H1 (cell line): ENCODE results near the gene CCDC91. TPM values are rescaled to one million over a fixed set of nuclear protein-coding genes. Genes with fewer than 3 reads are reported as not detected.

Experiments
- CTCF ChIA-PET: fragments of 300-600 bp; sonication (Branson Sonifier 250); formaldehyde crosslinking; loops from one replicate; lab custom pipeline; 2021; ENCODE audit not compliant: partially characterized antibody; lab: Charles Lee
- POLR2A ChIA-PET: fragments of 300-600 bp; sonication (Branson Sonifier 250); formaldehyde crosslinking; loops from one replicate; lab custom pipeline; 2021; ENCODE audit warnings: inconsistent platforms; ENCODE audit not compliant: partially characterized antibody; lab: Charles Lee
- DNase-seq, 2 experiments: peaks; one replicate each; pipeline versions ENCODE4 v3.0.0 to v3.0.0-alpha.2; 2010 to 2022; ENCODE audit warnings: low spot score in 2 of 2, low read depth in 1 of 2, mixed read lengths in 1 of 2
- FAIRE-seq: peaks from 2 replicates; lab custom pipeline; 2011; peaks lifted over from hg19 to GRCh38; lab: Jason Lieb, UNC
- H2AFZ ChIP-seq: 2 replicates; pipeline ENCODE4 v1.8.1; 2012; ENCODE audit warnings: low read length, inconsistent platforms
- H2AK5ac ChIP-seq: 2 replicates; pipeline ENCODE4 v1.6.1; 2013; ENCODE audit warnings: low read depth, low read length
- H2BK120ac ChIP-seq: replicated peaks from 2 replicates; pipeline ENCODE3; 2013; ENCODE audit warnings: low read depth, low read length, inconsistent platforms
- H2BK12ac ChIP-seq: 2 replicates; pipeline ENCODE4 v1.6.1; 2013; ENCODE audit warnings: low read depth, low read length
- H2BK15ac ChIP-seq: 2 replicates; pipeline ENCODE4 v1.6.1; 2013; ENCODE audit warnings: low read length
- H2BK20ac ChIP-seq: 2 replicates; pipeline ENCODE4 v1.6.1; 2013; ENCODE audit warnings: low read length
- H2BK5ac ChIP-seq: 2 replicates; pipeline ENCODE4 v1.6.1; 2013; ENCODE audit warnings: low read depth, low read length
- H3K14ac ChIP-seq: 2 replicates; pipeline ENCODE4 v1.6.1; 2013; ENCODE audit warnings: inconsistent platforms; ENCODE audit not compliant: insufficient read length
- H3K18ac ChIP-seq: 2 replicates; pipeline ENCODE4 v1.6.1; 2013; ENCODE audit warnings: low read length; ENCODE audit errors: extremely low read depth
- H3K23ac ChIP-seq: 2 replicates; pipeline ENCODE4 v1.6.1; 2013; ENCODE audit warnings: inconsistent platforms; ENCODE audit not compliant: insufficient read length
- H3K23me2 ChIP-seq: 2 replicates; pipeline ENCODE4 v1.6.1; 2013; ENCODE audit warnings: low read depth, low read length
- H3K27ac ChIP-seq: 2 replicates; pipeline ENCODE4 v1.6.1; 2011; ENCODE audit warnings: low read depth, low read length, inconsistent platforms
- H3K27me3 ChIP-seq, 4 experiments: replicated peaks in 1 of 4; 1 replicate in 1 of 4; 2 replicates in 3 of 4; pipeline versions ENCODE4 v1.6.1 to v1.8.1; 2011 to 2013; ENCODE audit warnings: low read length in 3 of 4, mild to moderate bottlenecking in 3 of 4, inconsistent platforms in 2 of 4, mixed read lengths in 2 of 4, moderate library complexity in 1 of 4; ENCODE audit not compliant: control insufficient read depth in 3 of 4, insufficient read depth in 3 of 4; ENCODE audit errors: extremely low read depth in 1 of 4
- H3K36me3 ChIP-seq, 4 experiments: 2 replicates each; pipeline versions ENCODE4 v1.6.1 to v1.8.1; 2011 to 2013; ENCODE audit warnings: mild to moderate bottlenecking in 4 of 4, low read length in 3 of 4, moderate library complexity in 2 of 4, control low read depth in 1 of 4, inconsistent platforms in 1 of 4; ENCODE audit not compliant: insufficient read depth in 4 of 4, control insufficient read depth in 2 of 4
- H3K4ac ChIP-seq: replicated peaks from 2 replicates; pipeline ENCODE3; 2013; ENCODE audit warnings: low read length, low read depth, mixed read lengths, inconsistent platforms; ENCODE audit not compliant: insufficient read length
- H3K4me1 ChIP-seq, 4 experiments: replicated peaks in 1 of 4; 1 replicate in 1 of 4; 2 replicates in 3 of 4; pipeline versions ENCODE4 v1.6.1 to v1.8.1; 2011 to 2013; ENCODE audit warnings: low read length in 3 of 4, inconsistent platforms in 2 of 4, mixed read lengths in 1 of 4; ENCODE audit not compliant: insufficient read depth in 4 of 4, control insufficient read depth in 3 of 4
- H3K4me2 ChIP-seq, 2 experiments: 2 replicates each; pipeline versions ENCODE4 v1.6.1 to v1.8.1; 2011 to 2013; ENCODE audit warnings: low read depth in 2 of 2, low read length in 2 of 2, control low read depth in 1 of 2, inconsistent platforms in 1 of 2, mild to moderate bottlenecking in 1 of 2; ENCODE audit not compliant: insufficient read depth in 1 of 2
- H3K4me3 ChIP-seq, 4 experiments: fragments of 200-600, 300-600 bp in 1 of 4; sonication (generic), shearing (Covaris generic), sonication (Bioruptor Twin) in 1 of 4; 2 replicates each; pipeline versions ENCODE4 v1.5.1 to v1.8.1; 2011 to 2016; ENCODE audit warnings: low read length in 4 of 4, low read depth in 3 of 4, control low read depth in 2 of 4, inconsistent platforms in 2 of 4, mild to moderate bottlenecking in 2 of 4, mixed read lengths in 1 of 4, moderate library complexity in 1 of 4; ENCODE audit not compliant: insufficient read depth in 2 of 4; ENCODE audit errors: extremely low read depth in 1 of 4
- H3K56ac ChIP-seq: replicated peaks from 2 replicates; pipeline ENCODE3; 2013; ENCODE audit warnings: low read depth, mild to moderate bottlenecking, mixed read lengths, low read length, inconsistent platforms; ENCODE audit not compliant: insufficient read length
- H3K79me1 ChIP-seq: 2 replicates; pipeline ENCODE4 v1.6.1; 2013; ENCODE audit warnings: low read depth, low read length, control low read depth
- H3K79me2 ChIP-seq, 2 experiments: 2 replicates each; pipeline versions ENCODE4 v1.6.1 to v1.8.1; 2012 to 2013; ENCODE audit warnings: low read length in 2 of 2, mild to moderate bottlenecking in 2 of 2, inconsistent platforms in 1 of 2; ENCODE audit not compliant: insufficient read depth in 2 of 2, control insufficient read depth in 1 of 2
- H3K9ac ChIP-seq, 4 experiments: replicated peaks in 1 of 4; 1 replicate in 1 of 4; 2 replicates in 3 of 4; pipeline versions ENCODE4 v1.6.1 to v1.8.1; 2011 to 2013; ENCODE audit warnings: low read depth in 3 of 4, low read length in 3 of 4, control low read depth in 2 of 4, mild to moderate bottlenecking in 2 of 4, moderate library complexity in 2 of 4, inconsistent platforms in 1 of 4; ENCODE audit errors: extremely low read depth in 1 of 4
- H3K9me3 ChIP-seq, 2 experiments: 2 replicates each; pipeline versions ENCODE4 v1.6.1 to v1.8.1; 2012 to 2013; ENCODE audit warnings: mild to moderate bottlenecking in 2 of 2, moderate library complexity in 2 of 2, control low read depth in 1 of 2, inconsistent platforms in 1 of 2, low read depth in 1 of 2, low read length in 1 of 2, mixed read lengths in 1 of 2; ENCODE audit not compliant: insufficient read depth in 2 of 2
- H4K20me1 ChIP-seq, 2 experiments: replicated peaks in 1 of 2; 2 replicates each; pipeline versions ENCODE3 to v1.8.1; 2011 to 2013; ENCODE audit warnings: inconsistent platforms in 2 of 2, low read length in 2 of 2, mild to moderate bottlenecking in 1 of 2; ENCODE audit not compliant: insufficient read depth in 2 of 2, control insufficient read depth in 1 of 2
- H4K5ac ChIP-seq: 2 replicates; pipeline ENCODE4 v1.6.1; 2013; ENCODE audit warnings: low read length, low read depth, mixed read lengths, inconsistent platforms; ENCODE audit not compliant: insufficient read length
- H4K8ac ChIP-seq: 2 replicates; pipeline ENCODE4 v1.8.0; 2013; ENCODE audit warnings: mild to moderate bottlenecking, moderate library complexity, low read length, inconsistent platforms; ENCODE audit not compliant: insufficient read depth; ENCODE audit errors: extremely low read depth
- H4K91ac ChIP-seq: replicated peaks from 2 replicates; pipeline ENCODE3; 2013; ENCODE audit warnings: low read length, mixed read lengths, inconsistent platforms; ENCODE audit not compliant: insufficient read length
- BRCA1 ChIP-seq: IDR thresholded peaks from 2 replicates; pipeline ENCODE4 v1.6.1; 2012; ENCODE audit warnings: low read depth, low read length, improper control_type of control experiment
- CBX8 ChIP-seq: fragments of 300-800, 300-1000 bp; sonication (generic); IDR thresholded peaks from 2 replicates; pipeline ENCODE4 v1.7.1; 2016; ENCODE audit warnings: low read depth, low read length, borderline replicate concordance
- CEBPB ChIP-seq: IDR thresholded peaks from 2 replicates; pipeline ENCODE4 v1.6.1; 2012; ENCODE audit warnings: low read depth, low read length
- GTF2F1 ChIP-seq: IDR thresholded peaks from 2 replicates; pipeline ENCODE4 v1.6.1; 2012; ENCODE audit warnings: low read depth, low read length, improper control_type of control experiment, borderline replicate concordance
- KDM5A ChIP-seq: fragments of 200-600 bp; IDR thresholded peaks from 2 replicates; pipeline ENCODE4 v1.7.1; 2012; ENCODE audit warnings: mild to moderate bottlenecking, low read length, inconsistent platforms, mixed read lengths
- NRF1 ChIP-seq: IDR thresholded peaks from 2 replicates; pipeline ENCODE4 v1.6.1; 2011; ENCODE audit warnings: mild to moderate bottlenecking, low read depth, low read length, improper control_type of control experiment
- POU5F1 ChIP-seq: IDR thresholded peaks from 2 replicates; pipeline ENCODE4 v1.6.1; 2011; ENCODE audit warnings: low read depth, mild to moderate bottlenecking, low read length, moderate library complexity
- RNF2 ChIP-seq: fragments of 200-900, 300-1000 bp; sonication (generic); IDR thresholded peaks from 2 replicates; pipeline ENCODE4 v1.7.1; 2016; ENCODE audit warnings: borderline replicate concordance, low read depth, mild to moderate bottlenecking, antibody characterized with exemption, low read length; ENCODE audit not compliant: poor library complexity, severe bottlenecking; ENCODE audit errors: missing control alignments
- SIRT6 ChIP-seq: IDR thresholded peaks from one replicate; pipeline ENCODE4 v1.7.1; 2012; ENCODE audit warnings: low read length, inconsistent platforms
- SP1 ChIP-seq: IDR thresholded peaks from 2 replicates; pipeline ENCODE4 v1.6.1; 2011; ENCODE audit warnings: low read depth, low read length
- TBP ChIP-seq: IDR thresholded peaks from 2 replicates; pipeline ENCODE4 v1.6.1; 2011; ENCODE audit warnings: low read depth, low read length, improper control_type of control experiment
- TCF12 ChIP-seq: IDR thresholded peaks from 2 replicates; pipeline ENCODE4 v1.6.1; 2011; ENCODE audit warnings: low read depth, mild to moderate bottlenecking, low read length
- ZNF274 ChIP-seq: IDR thresholded peaks from 2 replicates; pipeline ENCODE4 v1.7.0; 2012; ENCODE audit warnings: low read length, borderline replicate concordance; ENCODE audit errors: extremely low read depth
- WGBS, 2 experiments: shearing (Covaris generic) in 1 of 2; methylation state at CpG; one replicate each; pipeline versions ENCODE4 v1.1.6 to v1.1.7; 2013 to 2015; ENCODE audit warnings: low lambda C conversion rate in 2 of 2, mixed read lengths in 2 of 2, inconsistent platforms in 1 of 2, low coverage in 1 of 2, missing lambda C conversion rate in 1 of 2; ENCODE audit not compliant: insufficient replicate concordance in 2 of 2, insufficient coverage in 1 of 2, insufficient read length in 1 of 2; ENCODE audit errors: extremely low coverage in 1 of 2, missing lambda C conversion rate in 1 of 2; 5-methylcytosine and 5-hydroxymethylcytosine counted together
- polyA plus RNA-seq, 7 experiments: library from polyadenylated mRNA; depleted of rRNA in 3 of 7; stranded (reverse) in 5 of 7; unstranded in 2 of 7; fragments of >200 nt in 5 of 7; fragments of 200-250 nt in 2 of 7; gene quantifications; 1 replicate in 5 of 7; 2 replicates in 1 of 7; 4 replicates in 1 of 7; pipeline versions ENCODE4 v1.2.1 to v1.2.3, GENCODE V29; 2011 to 2013; ENCODE audit warnings: missing spikeins in 2 of 7, mixed read lengths in 2 of 7
- total RNA-seq: library from RNA; stranded (reverse); fragmentation: NEBNext Ultra II Directional; extraction: Animal tissue kit (Norgen Biotek cat#: 25700); gene quantifications from 2 replicates; pipeline ENCODE4 v1.2.1, GENCODE V29; 2021
- TF ChIP-seq, protein P1 (sequence below): IDR thresholded peaks from 2 replicates; pipeline ENCODE4 v1.6.1; 2011; ENCODE audit warnings: low read depth, mild to moderate bottlenecking, low read length; ENCODE audit not compliant: insufficient read depth

CCDC91 gene
- total and polyA plus RNA-seq, 2 of the 8 experiments (the other 6 are each of a cell fraction or from before 2014, with no cell fraction given): 8.6 to 23.1 TPM

DNA sequence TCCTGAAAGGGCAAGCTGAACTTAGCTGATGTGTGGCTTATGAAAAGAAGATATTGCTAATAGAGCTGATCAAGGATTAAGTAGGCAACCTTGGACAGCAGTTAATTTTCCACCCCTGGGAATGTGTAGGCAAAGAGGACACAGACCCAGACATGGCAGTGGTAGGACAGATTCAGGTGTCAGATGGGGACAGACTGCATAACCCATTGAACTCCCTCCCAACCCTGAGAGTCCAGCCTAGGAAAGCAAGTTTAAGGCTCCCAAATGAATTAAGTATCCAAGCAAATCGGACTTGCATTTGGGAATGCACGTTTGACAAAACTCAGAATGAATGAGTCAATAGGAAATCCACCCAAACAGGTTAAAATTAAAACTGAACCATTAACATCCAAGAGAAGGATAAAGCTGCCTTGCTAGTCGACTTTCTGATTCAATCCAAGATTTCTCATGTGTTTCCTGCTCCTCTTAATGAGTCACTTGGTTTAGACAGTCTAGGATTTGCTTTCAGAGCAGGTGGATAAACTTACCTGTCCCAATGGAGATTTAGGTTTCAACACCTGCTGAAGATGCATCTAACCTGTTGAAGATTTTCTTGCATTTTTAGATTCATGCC lies 385.4 kb downstream of the CCDC91 start:
- Histone ChIP-seq H3K27me3 (no peaks in the 10 kb centered on the region), H2BK20ac (no peak overlapping the region), H2BK120ac (no peak overlapping the region), H3K14ac (no peak overlapping the region), H3K4me2 (no peak overlapping the region), H3K18ac (no peak overlapping the region), H4K8ac (no peak overlapping the region), H3K79me2 (no peaks in the 10 kb centered on the region), H3K4me1 (no peaks in the 10 kb centered on the region), H3K4ac (no peak overlapping the region), H3K79me1 (no peaks in the 10 kb centered on the region), H2BK5ac (no peak overlapping the region), H4K5ac (no peak overlapping the region), H2BK15ac (no peak overlapping the region), H3K23ac (no peak overlapping the region), H3K9me3 (no peaks in the 10 kb centered on the region), H3K27ac (no peak overlapping the region), H4K91ac (no peak overlapping the region), H3K56ac (no peak overlapping the region), H2AK5ac (no peak overlapping the region), H3K4me3 (no peak overlapping the region), H3K9ac (no peak overlapping the region), H3K23me2 (no peaks in the 10 kb centered on the region), H2AFZ (no peak overlapping the region), H2BK12ac (no peak overlapping the region), H4K20me1 (no peaks in the 10 kb centered on the region), H3K36me3 (no peaks in the 10 kb centered on the region)
- no peak for FAIRE-seq
- 69% methylated on average over 3 of the region's 3 CpGs; no CpG with 5 or more reads in 1 of the 2 experiments for WGBS, 2 experiments
- POLR2A ChIA-PET: no interaction called here
- DNase-seq: no peak
- CTCF ChIA-PET: interaction anchor here (0.8 kb wide), 1 partner anchor 10 kb away, joined by 3 read pairs; no protein-coding TSS in a partner anchor
- TF ChIP-seq POU5F1 (no peak), NRF1 (no peak), CBX8 (no peak), RNF2 (no peak), SIRT6 (no peak), TCF12 (no peak), SP1 (no peak), GTF2F1 (no peak), CEBPB (no peak), BRCA1 (no peak), ZNF274 (no peak), KDM5A (no peak), TBP (no peak)
- TF ChIP-seq, protein P1, sequence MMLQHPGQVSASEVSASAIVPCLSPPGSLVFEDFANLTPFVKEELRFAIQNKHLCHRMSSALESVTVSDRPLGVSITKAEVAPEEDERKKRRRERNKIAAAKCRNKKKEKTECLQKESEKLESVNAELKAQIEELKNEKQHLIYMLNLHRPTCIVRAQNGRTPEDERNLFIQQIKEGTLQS: no peak
